LNCaP clone FGC (cell line): ENCODE data around the gene GPSM1.

Experiments
- DNase-seq: peaks from one replicate; pipeline ENCODE4 v3.0.0-alpha.2; 2011; ENCODE audit warnings: low read depth
- H3K4me3 ChIP-seq: 2 replicates; pipeline ENCODE4 v1.5.1; 2011; ENCODE audit warnings: mild to moderate bottlenecking, low read depth, low read length, control low read depth
- TF ChIP-seq, protein P1 (sequence below): IDR thresholded peaks from 2 replicates; pipeline ENCODE4 v1.5.1; 2012; ENCODE audit warnings: mild to moderate bottlenecking; ENCODE audit not compliant: control insufficient read depth, insufficient read depth; ENCODE audit errors: extremely low read depth

Gene GPSM1

DNA sequence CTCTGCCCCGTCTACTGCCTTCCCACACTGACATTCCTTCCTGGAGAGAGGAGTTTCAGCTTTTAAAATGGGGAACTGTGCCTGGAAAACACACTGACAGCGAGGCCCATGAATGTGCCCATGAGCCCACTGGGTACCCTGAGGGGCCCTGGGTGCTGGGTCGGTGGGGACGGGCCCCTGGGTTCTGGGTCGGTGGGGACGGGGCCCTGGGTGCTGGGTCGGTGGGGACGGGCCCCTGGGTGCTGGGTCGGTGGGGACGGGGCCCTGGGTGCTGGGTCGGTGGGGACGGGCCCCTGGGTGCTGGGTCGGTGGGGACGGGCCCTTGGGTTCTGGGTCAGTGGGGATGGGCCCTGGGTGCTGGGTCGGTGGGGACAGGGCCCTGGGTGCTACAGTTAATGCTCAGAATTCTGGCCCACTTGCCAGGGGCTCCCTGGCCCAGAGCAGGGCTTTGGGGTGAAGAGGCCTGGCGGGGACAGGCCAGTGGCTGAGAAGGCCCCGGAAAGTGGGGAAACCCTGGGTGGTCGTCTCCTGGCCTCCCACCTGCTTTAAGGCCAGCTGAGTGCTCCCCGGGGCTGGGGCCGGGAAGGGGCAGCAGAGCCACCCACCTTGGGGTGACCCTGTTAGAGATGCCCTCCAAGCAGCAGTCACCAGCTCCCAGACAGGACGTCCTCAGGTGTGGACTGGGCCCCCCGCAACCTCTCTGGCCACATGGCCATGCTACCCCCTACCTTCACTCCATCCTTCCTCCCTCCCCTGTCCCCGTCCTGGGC is 2.5 kb downstream of the GPSM1 start:
- DNase-seq = no peak
- TF ChIP-seq, protein P1, sequence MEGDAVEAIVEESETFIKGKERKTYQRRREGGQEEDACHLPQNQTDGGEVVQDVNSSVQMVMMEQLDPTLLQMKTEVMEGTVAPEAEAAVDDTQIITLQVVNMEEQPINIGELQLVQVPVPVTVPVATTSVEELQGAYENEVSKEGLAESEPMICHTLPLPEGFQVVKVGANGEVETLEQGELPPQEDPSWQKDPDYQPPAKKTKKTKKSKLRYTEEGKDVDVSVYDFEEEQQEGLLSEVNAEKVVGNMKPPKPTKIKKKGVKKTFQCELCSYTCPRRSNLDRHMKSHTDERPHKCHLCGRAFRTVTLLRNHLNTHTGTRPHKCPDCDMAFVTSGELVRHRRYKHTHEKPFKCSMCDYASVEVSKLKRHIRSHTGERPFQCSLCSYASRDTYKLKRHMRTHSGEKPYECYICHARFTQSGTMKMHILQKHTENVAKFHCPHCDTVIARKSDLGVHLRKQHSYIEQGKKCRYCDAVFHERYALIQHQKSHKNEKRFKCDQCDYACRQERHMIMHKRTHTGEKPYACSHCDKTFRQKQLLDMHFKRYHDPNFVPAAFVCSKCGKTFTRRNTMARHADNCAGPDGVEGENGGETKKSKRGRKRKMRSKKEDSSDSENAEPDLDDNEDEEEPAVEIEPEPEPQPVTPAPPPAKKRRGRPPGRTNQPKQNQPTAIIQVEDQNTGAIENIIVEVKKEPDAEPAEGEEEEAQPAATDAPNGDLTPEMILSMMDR = no peak
- H3K4me3 ChIP-seq = no peak overlapping the region

DNA sequence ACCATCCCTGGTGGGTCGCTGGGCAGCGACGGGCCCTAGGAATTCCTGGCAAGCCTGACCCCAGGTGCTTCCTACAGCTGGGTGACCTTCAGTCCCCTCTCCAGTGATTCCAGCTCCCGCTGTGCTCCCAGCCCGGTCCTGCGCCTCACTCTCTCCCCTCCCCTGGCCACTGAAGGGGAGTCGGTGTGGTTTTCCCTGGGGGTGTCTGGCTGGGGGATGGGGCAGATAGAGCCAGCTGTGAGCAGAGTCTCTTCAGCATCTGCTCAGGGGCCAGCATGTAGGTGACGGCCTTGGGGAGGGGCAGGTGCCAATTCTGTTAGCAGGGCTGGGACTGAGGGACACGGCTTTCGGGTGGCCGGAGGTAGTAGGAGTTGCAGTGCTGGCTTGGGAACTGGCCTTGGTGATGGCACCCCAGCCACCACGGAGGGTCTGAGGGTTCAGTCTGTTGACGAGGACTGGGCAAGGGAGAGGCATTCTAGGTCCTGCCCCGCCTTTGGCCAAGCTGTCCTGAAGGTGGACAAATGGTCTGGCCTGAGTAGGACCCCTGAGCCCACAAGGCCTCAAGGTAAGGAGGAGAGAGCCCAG is 3.2 kb downstream of the GPSM1 start:
- H3K4me3 ChIP-seq = no peak overlapping the region
- TF ChIP-seq, protein P1 = no peak
- DNase-seq = no peak

DNA sequence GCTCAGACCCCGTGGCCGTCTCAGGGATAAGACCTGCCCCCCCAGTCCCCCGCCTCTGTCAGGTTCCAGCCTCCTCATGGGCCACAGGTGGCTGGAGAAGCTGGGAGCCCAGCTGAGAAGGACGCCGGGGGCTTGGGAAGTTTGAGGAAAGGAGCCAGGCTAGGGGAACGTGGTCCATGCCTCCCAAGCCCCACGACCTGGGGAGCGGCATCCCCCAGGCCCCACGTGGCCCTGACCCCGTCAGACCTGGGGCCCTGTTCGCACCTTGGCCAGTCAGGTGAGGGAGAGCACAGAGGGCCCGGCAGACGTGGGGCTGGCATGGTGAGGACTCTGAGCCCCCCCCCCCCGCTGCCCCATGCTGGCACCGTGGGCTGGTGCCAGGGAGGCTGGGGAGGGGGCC is 3.7 kb downstream of the GPSM1 start:
- H3K4me3 ChIP-seq = no peak overlapping the region
- TF ChIP-seq, protein P1 = no peak
- no peak for DNase-seq

DNA sequence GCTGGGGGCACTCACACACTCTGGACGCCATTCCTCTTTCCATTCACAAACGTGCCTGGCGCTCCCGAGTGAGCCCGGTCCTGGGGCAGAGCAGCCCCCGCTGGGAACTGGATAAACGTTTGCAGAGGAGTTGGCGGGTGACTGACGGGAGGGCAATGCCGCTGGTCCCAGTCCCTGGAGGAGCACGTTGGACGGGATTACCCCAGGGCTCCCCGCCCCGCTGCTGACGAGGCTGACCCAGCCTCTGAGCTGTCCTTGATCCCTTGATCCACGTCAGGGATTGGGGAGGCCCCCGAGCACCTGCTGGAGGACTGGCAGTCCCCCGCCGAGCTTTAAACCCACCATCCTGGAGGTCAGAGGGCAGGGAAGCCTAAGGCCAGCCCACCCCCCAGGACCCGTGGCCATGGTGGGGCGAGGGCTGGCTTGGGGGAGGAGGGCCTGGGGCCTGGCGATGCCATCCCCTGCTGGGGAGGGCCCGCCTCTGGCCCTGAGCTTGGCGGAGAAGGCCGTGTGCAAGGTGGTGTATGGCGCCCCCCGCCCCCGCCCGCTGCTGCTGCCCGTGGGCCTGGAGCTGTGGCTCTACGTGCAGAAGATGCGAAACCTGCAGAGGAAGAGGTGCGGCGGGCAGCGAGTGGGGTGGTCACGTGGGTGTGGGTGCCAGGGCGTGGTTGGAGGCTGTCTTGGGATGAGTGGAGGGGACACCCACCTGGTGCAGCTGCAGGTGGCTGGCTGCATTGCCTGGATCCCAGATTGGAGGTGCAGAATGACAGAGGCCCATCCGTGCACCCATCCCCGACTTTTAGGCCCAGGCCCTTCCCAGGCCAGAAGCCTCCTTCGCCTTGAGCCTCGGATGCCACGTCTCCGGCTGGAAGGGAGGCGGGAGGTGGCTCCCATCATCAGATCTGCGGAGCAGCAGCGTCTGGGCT is 4.5 kb downstream of the GPSM1 start:
- H3K4me3 ChIP-seq = no peak overlapping the region
- TF ChIP-seq, protein P1 = no peak
- no peak for DNase-seq

DNA sequence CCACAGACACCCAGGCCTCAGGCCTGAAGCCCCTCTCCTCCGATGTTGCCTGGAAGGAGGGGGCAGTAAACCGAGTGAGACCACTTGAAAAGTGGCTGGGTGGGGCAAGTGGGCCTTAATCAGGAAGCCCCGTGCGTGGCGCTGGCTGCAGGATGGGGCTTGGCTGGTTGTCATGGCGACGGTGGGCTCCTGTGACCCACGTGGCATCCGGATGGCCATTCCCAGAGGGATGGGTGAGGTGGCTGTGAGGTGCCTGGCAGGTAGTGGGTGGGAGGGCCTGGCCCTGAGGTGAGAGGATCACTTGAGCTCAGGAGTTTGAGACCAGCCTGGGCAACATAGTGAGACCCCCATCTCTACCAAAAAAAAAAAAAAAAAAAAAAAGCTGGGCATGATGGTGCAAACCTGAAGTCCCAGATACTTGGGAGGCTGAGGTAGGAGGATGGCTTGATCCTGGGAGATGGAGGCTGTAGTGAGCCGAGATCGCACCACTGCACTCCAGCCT is 5.2 kb downstream of the GPSM1 start:
- TF ChIP-seq, protein P1 = no peak
- no peak for DNase-seq

DNA sequence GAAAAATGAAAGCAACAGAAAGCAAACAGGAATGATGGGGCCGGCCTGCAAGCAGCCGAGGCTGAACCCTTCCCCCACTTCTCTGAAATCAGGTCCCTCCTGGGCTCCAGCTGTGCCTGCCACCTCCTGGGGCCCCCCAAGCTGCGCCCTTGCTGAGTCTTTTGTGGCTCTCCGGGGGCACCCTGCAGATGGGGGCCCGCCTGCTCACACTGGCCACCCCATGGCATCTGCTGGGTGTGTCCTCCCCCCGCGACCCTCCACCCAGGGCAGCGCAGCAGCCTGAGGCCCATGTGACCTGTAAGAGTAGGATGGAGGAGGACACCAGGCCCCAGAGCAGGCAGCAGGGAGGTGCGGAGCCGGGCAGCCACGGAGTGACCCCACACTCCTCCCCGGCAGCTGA is 5.7 kb downstream of the GPSM1 start:
- no peak overlapping the region for H3K4me3 ChIP-seq
- TF ChIP-seq, protein P1 = no peak
- no peak for DNase-seq

More for the DNA sequence above, 5.2 kb downstream of the GPSM1 start:
- H3K4me3 ChIP-seq = no peak overlapping the region
